Transverse colon (tissue), 4 donors: ENCODE measurements around the gene GSX1. TPM values are rescaled to one million over a fixed set of nuclear protein-coding genes. Genes with fewer than 3 reads are reported as not detected.

Source experiments
- DNase-seq: peaks from one replicate; pipeline ENCODE4 v3.0.0-alpha.2; 2019
- H3K27ac ChIP-seq, 4 donors: fragments of 200-600 bp; sonication (generic); 2 replicates each; pipeline ENCODE4 v1.5.1; 2016 to 2018; ENCODE audit warnings: inconsistent platforms in 4 of 4
- H3K27me3 ChIP-seq: fragments of 200-600 bp; sonication (generic); 2 replicates; pipeline ENCODE4 v1.5.1; 2017; ENCODE audit warnings: inconsistent platforms
- H3K36me3 ChIP-seq, 4 donors: fragments of 200-600 bp; sonication (generic); 2 replicates each; pipeline ENCODE4 v1.5.1; 2017 to 2019; ENCODE audit warnings: inconsistent platforms in 4 of 4
- H3K4me1 ChIP-seq, 4 donors: fragments of 200-600 bp; sonication (generic); 2 replicates each; pipeline ENCODE4 v1.5.1; 2017 to 2020; ENCODE audit warnings: inconsistent platforms in 4 of 4
- H3K4me3 ChIP-seq, 4 donors: fragments of 200-600 bp; sonication (generic); 1 replicate in 1 of 4; 2 replicates in 3 of 4; pipeline versions ENCODE4 v1.5.1 to v1.6.1; 2017 to 2019; ENCODE audit warnings: inconsistent platforms in 4 of 4
- H3K9me3 ChIP-seq, 2 donors: fragments of 200-600 bp; sonication (generic); 2 replicates each; pipeline ENCODE4 v1.5.1; 2017 to 2019; ENCODE audit warnings: inconsistent platforms in 2 of 2
- CTCF ChIP-seq, 5 experiments: fragments of 200-600 bp in 3 of 5; fragments of 450-650 bp in 2 of 5; sonication (generic) in 3 of 5; IDR thresholded peaks; 1 replicate in 2 of 5; 2 replicates in 3 of 5; pipeline ENCODE4 v1.5.1; 2016 to 2017; ENCODE audit warnings: antibody characterized with exemption in 5 of 5, inconsistent platforms in 3 of 5, mild to moderate bottlenecking in 2 of 5, moderate library complexity in 1 of 5
- EP300 ChIP-seq: sonication (generic); formaldehyde crosslinking; IDR thresholded peaks from one replicate; pipeline ENCODE4 v1.6.1; 2017; ENCODE audit warnings: antibody characterized with exemption, low read depth
- POLR2A ChIP-seq: fragments of 450-650 bp; IDR thresholded peaks from one replicate; pipeline ENCODE4 v1.6.1; 2016; ENCODE audit warnings: antibody characterized with exemption, mild to moderate bottlenecking, moderate library complexity
- POLR2AphosphoS5 ChIP-seq, 3 donors: sonication (generic); formaldehyde crosslinking; IDR thresholded peaks; one replicate each; pipeline ENCODE4 v1.6.1; 2016; ENCODE audit warnings: antibody characterized with exemption in 3 of 3
- WGBS, 2 donors: methylation state at CpG; one replicate each; pipeline ENCODE4 v1.1.5; 2018; ENCODE audit warnings: low coverage in 1 of 2; 5-methylcytosine and 5-hydroxymethylcytosine counted together
- in situ Hi-C, 4 donors: fragments of 200-750 bp; cut with MboI; loops; one replicate each; pipeline versions ENCODE4 v1.15.0 to v1.15.1; 2017; ENCODE audit warnings: low sequenced_read_pairs in 3 of 4, low pct_ligation_motif_present in 1 of 4, low pct_unique_long_range_greater_than_20kb in 1 of 4
- intact Hi-C: fragments of 100-400 bp; cut with DNase I; formaldehyde crosslinking; loops from one replicate; pipeline ENCODE4 v1.15.1; 2023; ENCODE audit warnings: low total_unique reads
- total RNA-seq, 4 donors: library from RNA; depleted of rRNA; stranded (reverse); fragments of >200 nt; gene quantifications; one replicate each; pipeline ENCODE4 v1.1.0, GENCODE V29; 2016

The GSX1 gene
- total RNA-seq, 4 donors from 2014 or later = not detected

GRCh38 chr13:27790523-27790922 lies 1.8 kb upstream of the GSX1 start:
- H3K27ac ChIP-seq = no peak overlapping the region
- intact Hi-C loops (no loop called here), in situ Hi-C loops (no loop called here)
- DNase-seq = no peak
- TF ChIP-seq POLR2A (no peak), EP300 (no peak), POLR2AphosphoS5 (IDR thresholded peaks at IDR 0.05) (no peak), CTCF (IDR thresholded peaks at IDR 0.05) (no peak)
- H3K4me1 ChIP-seq = peaks cover 11 to 37% (median 30%) of the 10 kb centered on the region in 4 donors
- no peaks in the 10 kb centered on the region for H3K9me3 ChIP-seq
- peaks cover 96% of the 10 kb centered on the region for H3K27me3 ChIP-seq
- H3K4me3 ChIP-seq = peak overlapping the region in 1 of 4 donors; percentile 40
- no peaks in the 10 kb centered on the region for H3K36me3 ChIP-seq
- WGBS, 2 donors = 23% methylated on average over 20 of the region's 23 CpGs; no CpG with 5 or more reads in 1 of the 2 donors

GRCh38 chr13:27791146-27791900 lies 960 bp upstream of the GSX1 start:
- H3K36me3 ChIP-seq = no peaks in the 10 kb centered on the region
- in situ Hi-C loops = no loop called here
- H3K4me1 ChIP-seq = peaks cover 11 to 37% (median 30%) of the 10 kb centered on the region in 4 donors
- peak overlapping the region in 2 of 4 donors; percentile 2 to 40 for H3K4me3 ChIP-seq
- WGBS, 2 donors = 15 to 26% methylated on average over 4 to 36 of the region's 36 CpGs
- H3K27ac ChIP-seq = no peak overlapping the region
- DNase-seq = no peak
- TF ChIP-seq CTCF (IDR thresholded peaks at IDR 0.05) = no peak
- TF ChIP-seq POLR2AphosphoS5 (IDR thresholded peaks at IDR 0.05) = no peak
- TF ChIP-seq POLR2A = no peak
- no peak for TF ChIP-seq EP300
- intact Hi-C loops = no loop called here
- peaks cover 100% of the 10 kb centered on the region for H3K27me3 ChIP-seq
- no peaks in the 10 kb centered on the region for H3K9me3 ChIP-seq

- intact Hi-C loops = no loop called here
- DNase-seq = no peak
- H3K36me3 ChIP-seq = no peaks in the 10 kb centered on the region
- no peak overlapping the region for H3K27ac ChIP-seq
- peak overlapping the region in 1 of 4 donors; percentile 24 for H3K4me3 ChIP-seq
- TF ChIP-seq POLR2AphosphoS5 (IDR thresholded peaks at IDR 0.05) = no peak
- no peak for TF ChIP-seq EP300
- no peak for TF ChIP-seq POLR2A
- TF ChIP-seq CTCF (IDR thresholded peaks at IDR 0.05) = no peak
- peaks cover 11 to 37% (median 30%) of the 10 kb centered on the region in 4 donors for H3K4me1 ChIP-seq
- no peaks in the 10 kb centered on the region for H3K9me3 ChIP-seq
- in situ Hi-C loops = no loop called here
- peaks cover 100% of the 10 kb centered on the region for H3K27me3 ChIP-seq
- WGBS, 2 donors = 18 to 30% methylated on average over 8 to 22 of the region's 22 CpGs
These were observed 336 bp upstream of the GSX1 start for GRCh38 chr13:27791901-27792392.

GRCh38 chr13:27793507-27794367 lies 1.5 kb downstream of the GSX1 start:
- in situ Hi-C loops (no loop called here), intact Hi-C loops (no loop called here)
- Histone ChIP-seq H3K36me3 (no peaks in the 10 kb centered on the region), H3K4me3 (no peak overlapping the region), H3K4me1 (peaks cover 11 to 37% (median 30%) of the 10 kb centered on the region in 4 donors), H3K27ac (no peak overlapping the region), H3K27me3 (peaks cover 100% of the 10 kb centered on the region), H3K9me3 (no peaks in the 10 kb centered on the region)
- DNase-seq = no peak
- WGBS, 2 donors = 6 to 27% methylated on average over 8 to 48 of the region's 63 CpGs
- no peak for TF ChIP-seq POLR2A
- TF ChIP-seq CTCF (IDR thresholded peaks at IDR 0.05) = no peak
- no peak for TF ChIP-seq POLR2AphosphoS5 (IDR thresholded peaks at IDR 0.05)
- no peak for TF ChIP-seq EP300
